OCI-LY1 (cell line): ENCODE measurements around the gene FAAH.

Source experiments
- H2AFZ ChIP-seq: fragments of 200-600 bp; sonication (generic), shearing (Covaris generic); 2 replicates; pipeline ENCODE4 v1.6.0; 2014; ENCODE audit warnings: antibody characterized with exemption, mild to moderate bottlenecking, low read length
- H3F3A ChIP-seq: fragments of 200-600 bp; sonication (generic), shearing (Covaris generic); 2 replicates; pipeline ENCODE4 v1.6.0; 2014; ENCODE audit warnings: mild to moderate bottlenecking, antibody characterized with exemption, low read length, moderate library complexity; ENCODE audit not compliant: insufficient read depth
- H3K27ac ChIP-seq: fragments of 200-600 bp; sonication (generic); 2 replicates; pipeline ENCODE4 v1.5.1; 2014; ENCODE audit warnings: low read length, mixed run types, mild to moderate bottlenecking, low read depth; ENCODE audit not compliant: poor library complexity, severe bottlenecking
- H3K27me3 ChIP-seq: fragments of 200-600 bp; sonication (generic); 2 replicates; pipeline ENCODE4 v1.6.0; 2014; ENCODE audit warnings: antibody characterized with exemption, mild to moderate bottlenecking, low read length, moderate library complexity; ENCODE audit not compliant: insufficient read depth
- H3K36me3 ChIP-seq: fragments of 200-600 bp; sonication (generic); 2 replicates; pipeline ENCODE4 v1.6.1; 2014; ENCODE audit warnings: mild to moderate bottlenecking, antibody characterized with exemption, low read length, moderate library complexity, mixed read lengths; ENCODE audit not compliant: insufficient read depth
- H3K4me1 ChIP-seq: fragments of 200-600 bp; sonication (generic); 2 replicates; pipeline ENCODE4 v1.5.1; 2014; ENCODE audit warnings: mild to moderate bottlenecking, low read length, moderate library complexity; ENCODE audit not compliant: insufficient read depth, severe bottlenecking
- H3K4me2 ChIP-seq: fragments of 200-600 bp; sonication (generic), shearing (Covaris generic); 2 replicates; pipeline ENCODE4 v1.6.1; 2014; ENCODE audit warnings: low read length
- H3K4me3 ChIP-seq: fragments of 200-600 bp; sonication (generic); 2 replicates; pipeline ENCODE4 v1.5.1; 2014; ENCODE audit warnings: low read length, low read depth, mild to moderate bottlenecking, mixed read lengths; ENCODE audit not compliant: poor library complexity, severe bottlenecking
- H3K79me2 ChIP-seq: fragments of 200-600 bp; shearing (Covaris generic); 2 replicates; pipeline ENCODE4 v1.6.1; 2016; ENCODE audit warnings: mixed run types, low read length, mixed read lengths; ENCODE audit not compliant: insufficient read depth
- H3K9ac ChIP-seq: fragments of 200-600 bp; sonication (generic), shearing (Covaris generic); 2 replicates; pipeline ENCODE4 v1.6.1; 2014; ENCODE audit warnings: mild to moderate bottlenecking, low read length, mixed read lengths
- H3K9me2 ChIP-seq: fragments of 200-600 bp; sonication (generic), shearing (Covaris generic); 2 replicates; pipeline ENCODE4 v1.6.1; 2014; ENCODE audit warnings: low read depth, mild to moderate bottlenecking, low read length, mixed read lengths
- H3K9me3 ChIP-seq: fragments of 200-600 bp; shearing (Covaris generic); 2 replicates; pipeline ENCODE4 v1.6.1; 2014; ENCODE audit warnings: low read length, mixed read lengths
- H4K20me1 ChIP-seq: fragments of 200-600 bp; sonication (generic), shearing (Covaris generic); 2 replicates; pipeline ENCODE4 v1.6.0; 2016; ENCODE audit warnings: mild to moderate bottlenecking, low read length; ENCODE audit not compliant: insufficient read depth
- EZH2 ChIP-seq: fragments of 200-600 bp; sonication (generic), shearing (Covaris generic); IDR thresholded peaks from 2 replicates; pipeline ENCODE4 v1.8.0; 2017; ENCODE audit warnings: borderline replicate concordance, mixed run types, mild to moderate bottlenecking, antibody characterized with exemption, low read length, moderate library complexity, mixed read lengths
- TF ChIP-seq, protein P1 (sequence below): fragments of 200-600 bp; sonication (generic), shearing (Covaris generic); IDR thresholded peaks from 2 replicates; pipeline ENCODE4 v1.5.1; 2017; ENCODE audit warnings: mild to moderate bottlenecking, antibody characterized with exemption, low read length, moderate library complexity, mixed read lengths

FAAH gene

GRCh38 chr1:46440478-46440877 is 46.4 kb downstream of the FAAH start:
- no peak overlapping the region for H3K9ac ChIP-seq
- H3K27ac ChIP-seq: no peak overlapping the region
- H3K9me2 ChIP-seq: no peaks in the 10 kb centered on the region
- no peaks in the 10 kb centered on the region for H3K79me2 ChIP-seq
- H3F3A ChIP-seq: no peaks in the 10 kb centered on the region
- no peak overlapping the region for H2AFZ ChIP-seq
- no peaks in the 10 kb centered on the region for H3K9me3 ChIP-seq
- H3K4me1 ChIP-seq: peaks cover 7% of the 10 kb centered on the region
- H4K20me1 ChIP-seq: no peaks in the 10 kb centered on the region
- H3K36me3 ChIP-seq: no peaks in the 10 kb centered on the region
- 0 out of 2 replicates have a peak, but pooled peaks cover 6% of the 10 kb centered on the region for H3K27me3 ChIP-seq
- TF ChIP-seq, protein P1, sequence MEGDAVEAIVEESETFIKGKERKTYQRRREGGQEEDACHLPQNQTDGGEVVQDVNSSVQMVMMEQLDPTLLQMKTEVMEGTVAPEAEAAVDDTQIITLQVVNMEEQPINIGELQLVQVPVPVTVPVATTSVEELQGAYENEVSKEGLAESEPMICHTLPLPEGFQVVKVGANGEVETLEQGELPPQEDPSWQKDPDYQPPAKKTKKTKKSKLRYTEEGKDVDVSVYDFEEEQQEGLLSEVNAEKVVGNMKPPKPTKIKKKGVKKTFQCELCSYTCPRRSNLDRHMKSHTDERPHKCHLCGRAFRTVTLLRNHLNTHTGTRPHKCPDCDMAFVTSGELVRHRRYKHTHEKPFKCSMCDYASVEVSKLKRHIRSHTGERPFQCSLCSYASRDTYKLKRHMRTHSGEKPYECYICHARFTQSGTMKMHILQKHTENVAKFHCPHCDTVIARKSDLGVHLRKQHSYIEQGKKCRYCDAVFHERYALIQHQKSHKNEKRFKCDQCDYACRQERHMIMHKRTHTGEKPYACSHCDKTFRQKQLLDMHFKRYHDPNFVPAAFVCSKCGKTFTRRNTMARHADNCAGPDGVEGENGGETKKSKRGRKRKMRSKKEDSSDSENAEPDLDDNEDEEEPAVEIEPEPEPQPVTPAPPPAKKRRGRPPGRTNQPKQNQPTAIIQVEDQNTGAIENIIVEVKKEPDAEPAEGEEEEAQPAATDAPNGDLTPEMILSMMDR: no peak
- TF ChIP-seq EZH2: no peak
- H3K4me3 ChIP-seq: no peak overlapping the region
- no peak overlapping the region for H3K4me2 ChIP-seq

GRCh38 chr1:46442317-46443161 is 48.4 kb downstream of the FAAH start:
- Histone ChIP-seq H3K4me1 (peaks cover 7% of the 10 kb centered on the region), H3K4me2 (peak overlapping the region; percentile 59)

GRCh38 chr1:46444466-46444865 is 50.3 kb downstream of the FAAH start:
- Histone ChIP-seq H4K20me1 (no peaks in the 10 kb centered on the region), H3K4me2 (no peak overlapping the region), H3K9me2 (no peaks in the 10 kb centered on the region), H3K79me2 (no peaks in the 10 kb centered on the region), H3K36me3 (no peaks in the 10 kb centered on the region), H3K9ac (no peak overlapping the region), H3F3A (no peaks in the 10 kb centered on the region), H3K4me1 (peaks cover 7% of the 10 kb centered on the region), H3K4me3 (no peak overlapping the region), H2AFZ (no peak overlapping the region), H3K27ac (no peak overlapping the region), H3K9me3 (no peaks in the 10 kb centered on the region), H3K27me3 (peaks cover 11% of the 10 kb centered on the region; the same call in 1 of the 2 replicates)
- TF ChIP-seq, protein P1: no peak
- TF ChIP-seq EZH2: no peak

More at GRCh38 chr1:46442317-46443161, 48.4 kb downstream of the FAAH start:
- Histone ChIP-seq H3K36me3 (no peaks in the 10 kb centered on the region), H2AFZ (no peak overlapping the region), H3K27ac (no peak overlapping the region), H3K9me3 (no peaks in the 10 kb centered on the region), H4K20me1 (no peaks in the 10 kb centered on the region), H3K4me3 (peak overlapping the region; percentile 34), H3K9ac (no peak overlapping the region; the same call in 1 of the 2 replicates), H3K9me2 (no peaks in the 10 kb centered on the region), H3F3A (no peaks in the 10 kb centered on the region), H3K79me2 (no peaks in the 10 kb centered on the region), H3K27me3 (peaks cover 11% of the 10 kb centered on the region; the same call in 1 of the 2 replicates)
- no peak for TF ChIP-seq EZH2
- TF ChIP-seq, protein P1: peak; percentile 89
